DOHH2 (cell line): ENCODE results near the gene SLC22A24.

Experiments used
- EZH2phosphoT487 ChIP-seq: fragments of 200-600 bp; sonication (generic); IDR thresholded peaks from 2 replicates; pipeline ENCODE4 v1.6.1; 2017; ENCODE audit warnings: borderline replicate concordance, mild to moderate bottlenecking, antibody characterized with exemption, low read length, moderate library complexity, mixed read lengths
- TF ChIP-seq, protein P1 (sequence below): fragments of 200-600 bp; sonication (generic); IDR thresholded peaks from one replicate; pipeline ENCODE4 v1.5.1; 2014; ENCODE audit warnings: antibody characterized with exemption, mild to moderate bottlenecking, low read depth, low read length; ENCODE audit not compliant: poor library complexity, severe bottlenecking

DNA sequence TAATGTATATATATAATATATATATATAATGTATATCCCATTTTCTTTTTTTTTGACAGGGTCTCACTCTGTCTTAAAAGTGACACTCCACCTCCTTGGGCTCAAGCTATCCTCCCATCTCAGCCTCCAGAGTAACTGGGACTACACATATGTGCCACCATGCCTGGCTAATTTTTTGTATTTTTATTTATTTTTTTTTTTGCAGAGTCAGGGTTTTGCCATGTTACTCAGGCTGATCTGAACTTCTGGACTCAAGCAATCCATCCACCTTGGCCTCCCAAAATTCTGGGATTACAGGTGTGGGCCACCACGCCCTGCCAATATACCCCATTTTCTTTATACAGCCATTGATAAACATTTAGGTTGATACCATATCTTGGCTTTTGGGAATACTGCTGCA, 33.9 kb upstream of the SLC22A24 start:
- TF ChIP-seq, protein P1, sequence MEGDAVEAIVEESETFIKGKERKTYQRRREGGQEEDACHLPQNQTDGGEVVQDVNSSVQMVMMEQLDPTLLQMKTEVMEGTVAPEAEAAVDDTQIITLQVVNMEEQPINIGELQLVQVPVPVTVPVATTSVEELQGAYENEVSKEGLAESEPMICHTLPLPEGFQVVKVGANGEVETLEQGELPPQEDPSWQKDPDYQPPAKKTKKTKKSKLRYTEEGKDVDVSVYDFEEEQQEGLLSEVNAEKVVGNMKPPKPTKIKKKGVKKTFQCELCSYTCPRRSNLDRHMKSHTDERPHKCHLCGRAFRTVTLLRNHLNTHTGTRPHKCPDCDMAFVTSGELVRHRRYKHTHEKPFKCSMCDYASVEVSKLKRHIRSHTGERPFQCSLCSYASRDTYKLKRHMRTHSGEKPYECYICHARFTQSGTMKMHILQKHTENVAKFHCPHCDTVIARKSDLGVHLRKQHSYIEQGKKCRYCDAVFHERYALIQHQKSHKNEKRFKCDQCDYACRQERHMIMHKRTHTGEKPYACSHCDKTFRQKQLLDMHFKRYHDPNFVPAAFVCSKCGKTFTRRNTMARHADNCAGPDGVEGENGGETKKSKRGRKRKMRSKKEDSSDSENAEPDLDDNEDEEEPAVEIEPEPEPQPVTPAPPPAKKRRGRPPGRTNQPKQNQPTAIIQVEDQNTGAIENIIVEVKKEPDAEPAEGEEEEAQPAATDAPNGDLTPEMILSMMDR: no peak
- no peak for TF ChIP-seq EZH2phosphoT487
